Measurements from ENCODE around the gene STOM. TPM values are rescaled to one million over a fixed set of nuclear protein-coding genes. Genes with fewer than 3 reads are reported as not detected.
A peak's percentile ranks its signal among the peaks of the same experiment; 100 is the strongest.
"Not testable (repeated sequence)": the region's sequence is repeated elsewhere in the genome, so short reads cannot be mapped to it uniquely, and the experiment has no call there.

The STOM gene, protein sequence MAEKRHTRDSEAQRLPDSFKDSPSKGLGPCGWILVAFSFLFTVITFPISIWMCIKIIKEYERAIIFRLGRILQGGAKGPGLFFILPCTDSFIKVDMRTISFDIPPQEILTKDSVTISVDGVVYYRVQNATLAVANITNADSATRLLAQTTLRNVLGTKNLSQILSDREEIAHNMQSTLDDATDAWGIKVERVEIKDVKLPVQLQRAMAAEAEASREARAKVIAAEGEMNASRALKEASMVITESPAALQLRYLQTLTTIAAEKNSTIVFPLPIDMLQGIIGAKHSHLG
- total RNA-seq (2014; rRNA removed; shearing (Covaris generic)): 31.6 and 32.8 TPM in 2 replicates

- no peaks in the 10 kb centered on the region for H3K36me3 ChIP-seq
- no peaks in the 10 kb centered on the region for H3K27me3 ChIP-seq
- no peaks in the 10 kb centered on the region for H3K9me3 ChIP-seq (replicated peaks)
- peak within 1 kb of the TSS; percentile 60 for H3K27ac ChIP-seq
- peak within 1 kb of the TSS; percentile 67 for H3K4me3 ChIP-seq
- DNase-seq: peak; percentile 63 to 66
- H3K4me1 ChIP-seq: peaks cover 33% of the 10 kb centered on the region
Measured at GRCh38 chr9:121369595-121370265, at the start of gene STOM. Gene STOM (minus strand): TSS chr9:121370250. CDS start chr9:121370187, 63 bp downstream.

DNA sequence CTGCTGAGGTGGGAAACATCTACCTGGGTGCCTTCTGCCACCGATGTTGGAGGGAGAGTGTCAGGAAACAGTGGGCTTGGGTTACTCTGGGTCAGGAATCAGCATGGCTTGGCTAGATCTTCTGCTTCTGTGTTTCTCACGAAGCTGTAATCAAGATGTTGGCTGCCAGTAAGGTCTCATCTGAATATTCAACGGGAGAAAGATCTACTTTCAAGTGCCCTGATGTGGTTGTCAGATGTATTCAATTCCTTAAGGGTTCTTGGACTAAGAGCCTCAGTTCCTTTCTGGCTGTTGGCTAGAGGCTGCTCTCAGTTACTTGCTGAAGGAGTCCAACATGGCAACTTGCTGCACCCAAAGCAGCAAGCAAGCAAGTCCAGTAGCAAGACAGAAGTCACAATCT lies 41.9 kb upstream of the STOM start:
- no peak overlapping the region for H3K4me3 ChIP-seq
- no peaks in the 10 kb centered on the region for H3K9me3 ChIP-seq (replicated peaks)
- no peak overlapping the region for H3K27ac ChIP-seq
- H3K4me1 ChIP-seq: no peaks in the 10 kb centered on the region
- H3K27me3 ChIP-seq: 0 out of 2 replicates have a peak, but pooled peaks cover 3% of the 10 kb centered on the region
- no peaks in the 10 kb centered on the region for H3K36me3 ChIP-seq
- DNase-seq: no peak

DNA sequence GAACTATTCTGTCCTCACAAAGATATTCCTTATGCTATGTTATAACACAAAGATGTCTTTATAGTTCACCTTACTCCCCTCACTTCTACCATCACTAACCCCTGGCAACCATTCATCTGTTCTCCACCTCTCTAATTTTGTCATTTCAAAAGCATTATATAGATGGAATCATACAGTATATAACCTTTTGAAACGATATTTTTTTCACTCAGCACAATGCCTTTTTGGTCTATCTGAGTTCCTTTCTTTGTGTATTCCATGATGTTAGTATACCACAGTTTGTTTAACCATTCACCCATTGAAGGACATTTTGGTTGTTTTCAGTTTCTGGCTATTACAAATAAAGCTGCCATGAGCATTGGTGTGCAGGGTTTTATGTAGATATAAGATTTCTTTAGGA lies 35.8 kb upstream of the STOM start:
- H3K4me1 ChIP-seq: no peaks in the 10 kb centered on the region
- H3K27ac ChIP-seq: no peak overlapping the region
- H3K9me3 ChIP-seq (replicated peaks): peaks cover 6% of the 10 kb centered on the region; the same call in 1 of the 2 replicates
- no peak overlapping the region for H3K4me3 ChIP-seq
- H3K27me3 ChIP-seq: no peaks in the 10 kb centered on the region
- no peaks in the 10 kb centered on the region for H3K36me3 ChIP-seq
- DNase-seq: no peak

DNA sequence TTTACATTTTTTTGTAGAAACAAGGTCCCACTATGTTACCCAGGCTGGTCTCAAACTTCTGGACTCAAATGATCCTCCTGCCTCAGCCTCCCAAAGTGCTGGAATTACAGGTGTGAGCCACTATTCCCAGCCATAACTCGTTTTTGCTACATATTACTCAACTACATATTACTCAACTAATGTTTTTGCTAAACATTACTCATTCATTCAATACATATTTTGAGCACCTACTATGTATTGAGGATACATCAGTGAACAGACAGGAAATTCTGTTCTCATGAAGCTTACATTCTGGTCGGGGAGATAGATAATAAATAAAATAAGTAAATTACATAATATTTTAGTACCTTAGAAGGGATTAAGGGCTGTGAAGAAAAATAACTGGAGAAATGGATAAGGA lies 34.9 kb upstream of the STOM start:
- no peak for DNase-seq
- H3K36me3 ChIP-seq: no peaks in the 10 kb centered on the region
- peaks cover 6% of the 10 kb centered on the region; the same call in 1 of the 2 replicates for H3K9me3 ChIP-seq (replicated peaks)
- peaks cover under 1% of the 10 kb centered on the region for H3K4me1 ChIP-seq
- no peak overlapping the region for H3K27ac ChIP-seq
- H3K4me3 ChIP-seq: no peak overlapping the region
- H3K27me3 ChIP-seq: no peaks in the 10 kb centered on the region

DNA sequence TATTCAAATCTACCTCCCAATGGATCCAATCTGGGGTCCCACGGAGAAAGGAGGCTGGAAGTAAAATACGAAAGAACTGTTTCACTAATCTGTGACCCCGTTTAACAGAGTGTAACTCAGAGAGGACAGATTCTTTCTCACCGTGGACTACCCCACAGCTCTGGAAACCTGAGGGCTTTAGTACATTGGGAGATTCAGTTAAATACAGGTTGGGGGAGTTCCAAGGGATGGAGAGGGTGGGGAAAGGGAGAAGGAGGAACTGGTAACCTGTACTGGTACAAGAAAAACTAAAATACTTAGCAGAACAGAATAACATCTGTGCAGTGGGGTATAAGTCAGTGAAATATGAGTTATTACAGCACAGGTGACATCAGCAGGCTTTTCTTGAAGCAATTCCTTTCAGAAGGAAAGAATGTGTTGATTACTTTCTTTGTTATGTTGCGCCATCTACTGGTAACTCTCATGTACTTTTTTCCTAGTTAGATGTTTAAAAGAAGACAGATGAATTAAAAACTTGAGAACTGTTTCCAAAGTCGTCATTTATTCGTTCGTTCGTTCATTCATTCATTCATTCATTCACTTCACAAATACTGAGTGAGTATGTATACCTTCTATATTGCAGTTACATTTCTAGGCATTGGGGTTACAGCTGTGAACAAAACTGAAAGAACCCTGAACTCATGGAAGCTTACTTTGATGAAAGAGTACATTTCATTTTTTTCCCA lies 30.0 kb upstream of the STOM start:
- Histone ChIP-seq H3K9me3 (replicated peaks) (0 out of 2 replicates have a peak, but pooled peaks cover 3% of the 10 kb centered on the region), H3K36me3 (no peaks in the 10 kb centered on the region), H3K27ac (peak overlapping the region; percentile 99), H3K27me3 (no peaks in the 10 kb centered on the region), H3K4me1 (peaks cover 19% of the 10 kb centered on the region), H3K4me3 (peak overlapping the region; percentile 27)
- DNase-seq: peak; percentile 67 to 95

- no peaks in the 10 kb centered on the region for H3K27me3 ChIP-seq
- H3K4me3 ChIP-seq: peak overlapping the region; percentile 27
- H3K9me3 ChIP-seq (replicated peaks): 0 out of 2 replicates have a peak, but pooled peaks cover 3% of the 10 kb centered on the region
- no peaks in the 10 kb centered on the region for H3K36me3 ChIP-seq
- DNase-seq: peak; percentile 85 to 97
- H3K4me1 ChIP-seq: peaks cover 19% of the 10 kb centered on the region
- peak overlapping the region; percentile 99 for H3K27ac ChIP-seq
Measured at GRCh38 chr9:121399126-121399882, 29.3 kb upstream of the STOM start.

DNA sequence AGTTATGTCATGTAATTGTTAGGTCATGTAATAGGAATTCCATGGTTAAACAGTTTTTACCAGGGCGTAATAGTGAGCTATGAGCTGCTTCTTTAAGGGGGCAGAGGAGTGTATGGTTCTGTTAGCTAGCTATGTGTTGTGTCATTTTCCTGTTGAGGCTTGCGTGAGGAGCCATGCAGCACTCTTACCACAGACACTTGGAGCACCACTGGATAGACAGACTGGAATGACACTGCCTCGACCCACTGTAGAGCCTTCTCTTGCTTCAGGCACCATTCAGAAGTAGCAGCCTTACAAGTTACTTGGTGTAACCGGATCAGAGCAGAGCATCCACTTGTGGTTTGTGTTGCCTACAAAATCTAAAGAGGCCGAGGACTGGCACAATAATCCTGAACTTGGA lies 28.3 kb upstream of the STOM start:
- Histone ChIP-seq H3K36me3 (no peaks in the 10 kb centered on the region), H3K9me3 (replicated peaks) (0 out of 2 replicates have a peak, but pooled peaks cover 3% of the 10 kb centered on the region), H3K27ac (peak overlapping the region; percentile 99), H3K4me3 (no peak overlapping the region), H3K27me3 (no peaks in the 10 kb centered on the region), H3K4me1 (peaks cover 19% of the 10 kb centered on the region)
- peak; percentile 67 to 79 for DNase-seq

DNA sequence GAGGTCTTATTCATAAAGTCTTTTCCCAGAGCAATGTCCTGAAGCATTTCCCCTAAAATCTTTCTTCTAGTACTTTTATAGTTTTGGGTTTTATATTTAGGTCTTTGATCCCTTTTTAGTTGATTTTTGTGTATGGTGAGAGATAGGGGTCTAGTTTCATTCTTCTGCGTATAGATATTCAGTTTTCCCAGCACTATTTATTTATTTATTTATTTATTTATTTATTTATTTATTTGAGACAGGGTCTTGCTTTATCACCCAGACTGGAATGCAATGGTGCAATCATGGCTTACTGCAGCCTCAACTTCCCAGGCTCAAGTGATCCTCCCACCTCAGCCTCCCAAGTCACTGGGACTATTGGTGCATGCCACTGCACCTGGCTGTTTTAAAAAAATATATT lies 27.2 kb upstream of the STOM start:
- not testable (repeated sequence) for DNase-seq; H3K27ac ChIP-seq; H3K9me3 ChIP-seq (replicated peaks); H3K27me3 ChIP-seq; H3K36me3 ChIP-seq; H3K4me3 ChIP-seq
- H3K4me1 ChIP-seq: peaks cover 19% of the 10 kb centered on the region

DNA sequence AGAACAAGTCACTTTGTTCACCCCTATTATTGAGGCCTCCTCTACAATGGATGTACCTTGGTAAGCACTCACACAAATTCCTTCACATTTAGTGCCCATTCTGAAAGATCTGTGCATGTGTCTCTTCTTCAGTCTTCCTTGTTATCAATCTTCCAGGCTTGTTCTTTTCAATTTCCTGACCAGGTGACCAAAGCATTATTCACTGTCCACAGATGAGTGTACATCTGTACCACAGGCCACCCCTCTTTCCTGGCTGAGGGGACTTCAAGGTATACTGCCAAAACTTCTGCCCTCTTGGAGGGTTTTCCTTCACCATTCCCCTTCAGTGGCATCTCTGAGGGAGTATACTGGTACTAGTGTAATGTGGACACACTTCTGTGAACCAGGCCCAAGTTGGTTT lies 25.5 kb upstream of the STOM start:
- DNase-seq: no peak
- H3K9me3 ChIP-seq (replicated peaks): 0 out of 2 replicates have a peak, but pooled peaks cover 3% of the 10 kb centered on the region
- H3K4me1 ChIP-seq: peaks cover 19% of the 10 kb centered on the region
- H3K4me3 ChIP-seq: no peak overlapping the region
- H3K36me3 ChIP-seq: no peaks in the 10 kb centered on the region
- no peak overlapping the region for H3K27ac ChIP-seq
- no peaks in the 10 kb centered on the region for H3K27me3 ChIP-seq

DNA sequence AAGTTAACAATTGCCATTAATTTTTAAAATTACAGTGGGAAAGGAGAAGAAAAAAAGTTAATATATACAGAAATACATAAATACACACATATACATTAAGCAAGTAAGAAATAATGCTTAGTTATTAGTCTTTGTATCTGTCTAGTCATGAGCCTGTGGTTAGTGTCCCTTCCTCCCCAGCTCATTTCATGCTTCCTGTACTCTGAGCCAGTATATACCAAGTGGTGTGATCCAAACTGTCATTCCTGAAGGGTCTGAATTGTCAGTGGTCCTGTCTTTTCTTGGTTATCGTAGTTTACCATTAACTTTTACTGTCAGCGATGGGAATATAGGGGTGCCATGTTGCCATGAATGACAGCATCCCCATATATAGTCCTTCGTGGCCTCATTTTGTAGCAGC lies 24.2 kb upstream of the STOM start:
- H3K27ac ChIP-seq: no peak overlapping the region
- no peak for DNase-seq
- 0 out of 2 replicates have a peak, but pooled peaks cover 3% of the 10 kb centered on the region for H3K9me3 ChIP-seq (replicated peaks)
- H3K27me3 ChIP-seq: no peaks in the 10 kb centered on the region
- H3K4me3 ChIP-seq: no peak overlapping the region
- H3K4me1 ChIP-seq: peaks cover 15% of the 10 kb centered on the region
- H3K36me3 ChIP-seq: no peaks in the 10 kb centered on the region

DNA sequence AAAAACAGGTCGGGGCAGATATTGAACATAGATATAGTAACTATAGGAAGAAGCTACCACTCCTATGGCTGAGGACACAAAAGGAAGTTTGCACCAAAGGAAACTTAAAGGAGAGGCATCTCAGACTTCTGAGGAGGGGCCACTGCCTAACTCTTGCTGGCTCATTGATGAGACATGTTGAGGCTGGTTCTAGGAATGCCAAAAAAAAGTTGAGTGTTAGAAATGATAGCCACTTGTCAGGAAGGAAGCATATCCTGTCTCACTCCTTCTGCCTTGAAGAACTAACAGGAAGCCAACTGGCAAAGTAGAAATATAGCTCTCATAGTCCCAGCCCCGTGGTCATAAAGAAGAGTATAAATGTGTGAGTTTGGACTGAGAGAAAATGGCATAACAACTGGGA lies 23.3 kb upstream of the STOM start:
- no peaks in the 10 kb centered on the region for H3K27me3 ChIP-seq
- no peaks in the 10 kb centered on the region for H3K36me3 ChIP-seq
- H3K9me3 ChIP-seq (replicated peaks): 0 out of 2 replicates have a peak, but pooled peaks cover 3% of the 10 kb centered on the region
- H3K27ac ChIP-seq: no peak overlapping the region
- peaks cover 8% of the 10 kb centered on the region for H3K4me1 ChIP-seq
- DNase-seq: no peak
- H3K4me3 ChIP-seq: no peak overlapping the region

GRCh38 chr9:121390372-121390771 lies 20.3 kb upstream of the STOM start:
- no peak overlapping the region for H3K27ac ChIP-seq
- peaks cover 5% of the 10 kb centered on the region for H3K4me1 ChIP-seq
- DNase-seq: no peak
- no peak overlapping the region for H3K4me3 ChIP-seq
- no peaks in the 10 kb centered on the region for H3K27me3 ChIP-seq
- no peaks in the 10 kb centered on the region for H3K36me3 ChIP-seq
- no peaks in the 10 kb centered on the region for H3K9me3 ChIP-seq (replicated peaks)

DNA sequence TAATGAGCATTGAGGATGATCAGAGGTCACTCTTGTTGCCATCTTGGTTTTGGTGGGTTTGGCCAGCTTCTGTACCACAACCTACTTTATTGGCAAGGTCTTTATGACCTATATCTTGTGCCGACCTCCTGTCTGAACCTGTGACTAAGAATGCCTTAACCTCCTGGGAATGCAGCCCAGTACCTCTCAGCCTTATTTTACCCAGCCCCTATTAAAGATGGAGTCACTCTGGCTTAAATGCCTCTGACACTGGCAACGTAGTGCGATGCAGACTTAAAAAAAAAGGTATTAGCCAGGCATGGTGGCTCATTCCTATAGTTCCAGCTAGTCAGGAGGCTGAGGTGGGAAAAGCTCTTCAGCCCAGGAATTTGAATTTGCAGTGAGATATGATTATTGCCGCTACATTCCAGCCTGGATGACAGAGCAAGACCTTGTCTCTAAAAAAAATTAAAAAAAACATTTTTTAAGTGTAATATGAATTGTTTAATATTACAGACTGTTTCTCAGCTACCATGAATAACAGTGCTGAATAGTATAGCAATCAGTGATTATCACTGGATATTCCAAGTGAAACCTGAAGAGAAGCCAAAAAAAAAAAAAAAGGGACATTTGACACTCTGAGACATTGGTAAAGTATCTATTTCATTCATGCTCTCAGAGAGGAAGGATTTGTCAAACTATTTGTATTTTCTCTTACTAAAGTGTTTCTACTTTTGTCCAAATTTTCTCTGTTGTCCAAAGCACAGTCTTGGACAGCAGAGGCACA lies 18.3 kb upstream of the STOM start:
- Histone ChIP-seq H3K36me3 (no peaks in the 10 kb centered on the region), H3K27ac (no peak overlapping the region), H3K9me3 (replicated peaks) (no peaks in the 10 kb centered on the region), H3K4me3 (no peak overlapping the region), H3K27me3 (no peaks in the 10 kb centered on the region), H3K4me1 (peaks cover 5% of the 10 kb centered on the region)
- no peak for DNase-seq

Data from SJCRH30 (cell line).